Measurements from ENCODE around the gene THAP4. TPM values are rescaled to one million over a fixed set of nuclear protein-coding genes. Genes with fewer than 3 reads are reported as not detected.

THAP4 gene
- total RNA-seq, 1 experiment from 2014 or later, result 71.2 TPM

- TF ChIP-seq CTCF (IDR thresholded peaks at IDR 0.05 in 2 of 3, conservative IDR thresholded peaks at IDR 0.05 in 1 of 3; ENCODE audit: borderline replicate concordance in 1 of 3, insufficient read depth in 1 of 3, low read depth in 2 of 3, low read length in 2 of 3) (no peak), RAD21 (IDR thresholded peaks at IDR 0.05; ENCODE audit: low read depth) (no peak), REST (IDR thresholded peaks at IDR 0.05; ENCODE audit: low read depth) (no peak), EGR1 (IDR thresholded peaks at IDR 0.05; ENCODE audit: low read depth) (no peak), EZH2 (IDR thresholded peaks at IDR 0.05) (no peak)
Measured at GRCh38 chr2:241554610-241555322, 82.2 kb downstream of the THAP4 start (continued).

- Histone ChIP-seq H4K20me1 (ENCODE audit: insufficient read depth) (no peaks in the 10 kb centered on the region), H3K9me3 (ENCODE audit: control insufficient read depth in 1 of 2, insufficient read depth in 1 of 2, low read depth in 1 of 2, low read length in 2 of 2) (no peaks in the 10 kb centered on the region), H3K36me3 (ENCODE audit: control insufficient read depth in 1 of 2, insufficient read depth in 2 of 2, low read length in 2 of 2) (no peaks in the 10 kb centered on the region), H3K79me2 (ENCODE audit: insufficient read depth, low read length) (no peaks in the 10 kb centered on the region), H3K4me1 (ENCODE audit: control insufficient read depth in 1 of 2, insufficient read depth in 2 of 2, low read length in 2 of 2) (peaks cover 13 to 38% of the 10 kb centered on the region in 2 experiments), H3K9ac (ENCODE audit: low read length) (no peak overlapping the region), H2AFZ (ENCODE audit: low read depth, low read length, poor library complexity, severe bottlenecking) (no peak overlapping the region), H3K4me3 (replicated peaks in 1 of 2; ENCODE audit: low read depth in 1 of 2, low read length in 2 of 2) (no peak overlapping the region), H3K4me2 (ENCODE audit: low read length) (no peak overlapping the region), H3K27me3 (ENCODE audit: insufficient read depth, low read length) (no peaks in the 10 kb centered on the region), H3K27ac (ENCODE audit: low read depth, low read length) (no peak overlapping the region), H3K9me2 (ENCODE audit: insufficient read depth) (no peaks in the 10 kb centered on the region)
- intact Hi-C loops (cut with micrococcal nuclease), result loop anchor here (10.0 kb wide), 1 partner anchor 331 kb away; no protein-coding TSS in a partner anchor
- POLR2A ChIA-PET, result interaction anchor here (1.2 kb wide), 1 partner anchor 38 kb away, joined by 3 read pairs; no protein-coding TSS in a partner anchor
- RAD21 ChIA-PET (ENCODE audit: low non-redundant PET in 1 of 2, low total read pairs in 2 of 2, uncharacterized antibody in 2 of 2, unreplicated experiment in 2 of 2), result no interaction called here
- ATAC-seq, result no peak
- BruUV-seq (replicated peaks), result no TSS peak
- DNase-seq (ENCODE audit: low read depth, low spot score), result no peak
- TF ChIP-seq RAD21 (IDR thresholded peaks at IDR 0.05; ENCODE audit: low read depth) (no peak), SP1 (IDR thresholded peaks at IDR 0.05; ENCODE audit: low read depth) (no peak), ZBTB33 (IDR thresholded peaks at IDR 0.05; ENCODE audit: extremely low read depth, insufficient replicate concordance, low read length) (no peak)
- CTCF ChIA-PET, result no interaction called here
Measured at GRCh38 chr2:241553981-241554380, 83.0 kb downstream of the THAP4 start.

All from HCT116 (cell line).